ENCODE measurements around the gene LIME1. TPM values are rescaled to one million over a fixed set of nuclear protein-coding genes. Genes with fewer than 3 reads are reported as not detected.

Gene LIME1
- total RNA-seq, 6 experiments from 2014 or later = 37.0 to 118 (median 65.5) TPM

DNA sequence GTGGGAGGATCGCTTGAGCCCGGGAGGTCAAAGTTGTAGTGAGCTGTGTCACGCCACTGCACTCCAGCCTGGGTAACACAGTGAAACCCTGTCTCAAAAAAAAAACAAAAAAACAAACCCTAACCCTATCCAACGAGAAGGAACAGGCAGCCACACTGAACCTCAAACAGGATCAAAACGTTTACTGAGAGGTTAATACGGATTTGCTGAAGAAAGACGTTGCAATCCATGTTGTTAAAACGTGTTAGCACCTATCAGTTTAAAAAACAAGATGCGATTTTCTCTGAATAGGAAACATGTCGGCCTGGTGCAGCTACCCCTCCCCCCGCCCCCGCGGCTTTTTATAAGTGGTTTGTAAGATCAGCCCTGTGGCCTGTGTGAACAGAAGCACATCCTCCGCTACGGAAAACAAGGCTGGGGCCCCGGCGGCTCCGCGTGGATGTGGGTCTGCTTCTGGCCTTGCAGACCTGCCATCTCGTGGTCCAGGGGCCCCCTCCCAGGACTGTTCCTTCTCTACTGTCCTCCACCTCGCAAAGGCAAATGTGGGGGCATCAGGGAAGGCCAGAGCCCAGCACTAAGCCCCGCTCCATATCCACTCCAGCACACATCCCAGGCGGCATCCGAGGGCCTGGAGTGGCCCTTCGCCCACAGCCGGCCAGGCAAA, 14.5 kb downstream of the LIME1 start:
- no peaks in the 10 kb centered on the region for H3K9me3 ChIP-seq
- no peaks in the 10 kb centered on the region for H3K36me3 ChIP-seq
- DNase-seq (peak in 1 of 3 donors; percentile 39), ATAC-seq (no peak)
- H3K27me3 ChIP-seq = no peaks in the 10 kb centered on the region
- no peak overlapping the region for H3K27ac ChIP-seq
- intact Hi-C loops (cut with DNase I) = no loop called here
- H3K4me1 ChIP-seq = no peaks in the 10 kb centered on the region
- no peak overlapping the region for H3K4me3 ChIP-seq
- 63% methylated on average over 13 of the region's 26 CpGs for WGBS (ENCODE audit: insufficient coverage, low coverage, low lambda C conversion rate, missing lambda C conversion rate)
- TF ChIP-seq, protein P1, sequence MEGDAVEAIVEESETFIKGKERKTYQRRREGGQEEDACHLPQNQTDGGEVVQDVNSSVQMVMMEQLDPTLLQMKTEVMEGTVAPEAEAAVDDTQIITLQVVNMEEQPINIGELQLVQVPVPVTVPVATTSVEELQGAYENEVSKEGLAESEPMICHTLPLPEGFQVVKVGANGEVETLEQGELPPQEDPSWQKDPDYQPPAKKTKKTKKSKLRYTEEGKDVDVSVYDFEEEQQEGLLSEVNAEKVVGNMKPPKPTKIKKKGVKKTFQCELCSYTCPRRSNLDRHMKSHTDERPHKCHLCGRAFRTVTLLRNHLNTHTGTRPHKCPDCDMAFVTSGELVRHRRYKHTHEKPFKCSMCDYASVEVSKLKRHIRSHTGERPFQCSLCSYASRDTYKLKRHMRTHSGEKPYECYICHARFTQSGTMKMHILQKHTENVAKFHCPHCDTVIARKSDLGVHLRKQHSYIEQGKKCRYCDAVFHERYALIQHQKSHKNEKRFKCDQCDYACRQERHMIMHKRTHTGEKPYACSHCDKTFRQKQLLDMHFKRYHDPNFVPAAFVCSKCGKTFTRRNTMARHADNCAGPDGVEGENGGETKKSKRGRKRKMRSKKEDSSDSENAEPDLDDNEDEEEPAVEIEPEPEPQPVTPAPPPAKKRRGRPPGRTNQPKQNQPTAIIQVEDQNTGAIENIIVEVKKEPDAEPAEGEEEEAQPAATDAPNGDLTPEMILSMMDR (IDR thresholded peaks at IDR 0.05) = no peak
- TF ChIP-seq POLR2A (IDR thresholded peaks at IDR 0.05) = no peak

DNA sequence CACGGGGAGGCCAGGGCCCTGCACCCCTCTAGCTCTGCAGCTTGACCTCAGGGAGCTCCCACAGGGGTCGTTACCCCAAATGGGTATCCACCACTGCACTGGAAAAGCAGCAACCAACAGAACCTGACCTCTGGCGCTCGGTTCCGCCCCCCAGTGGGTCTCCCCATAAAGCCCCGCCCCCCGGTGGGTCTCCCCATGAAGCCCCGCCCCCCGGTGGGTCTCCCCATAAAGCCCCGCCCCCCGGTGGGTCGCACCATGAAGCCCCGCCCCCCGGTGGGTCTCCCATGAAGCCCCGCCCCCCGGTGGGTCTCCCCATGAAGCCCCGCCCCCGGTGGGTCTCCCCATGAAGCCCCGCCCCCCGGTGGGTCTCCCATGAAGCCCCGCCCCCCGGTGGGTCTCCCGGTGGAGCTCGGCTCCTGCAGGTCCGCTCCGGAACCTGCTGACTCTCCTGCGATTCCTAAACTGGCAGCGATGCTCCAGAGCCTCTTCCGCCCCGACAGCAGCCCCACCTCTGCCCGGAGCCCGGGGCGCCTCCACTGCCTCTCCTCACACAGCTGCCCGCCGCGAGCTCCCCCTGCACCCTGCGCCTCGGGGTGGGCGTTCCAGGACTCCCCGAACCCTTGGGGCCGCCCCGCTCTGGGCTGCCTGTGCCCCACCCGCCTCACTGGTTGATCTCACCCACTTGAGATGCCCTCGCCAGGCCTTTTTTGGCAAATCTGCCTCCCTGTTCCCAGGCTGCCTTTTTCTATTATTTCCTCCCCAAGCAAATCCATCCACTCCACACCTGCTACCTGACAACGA, 15.2 kb downstream of the LIME1 start:
- TF ChIP-seq, protein P1 (IDR thresholded peaks at IDR 0.05) = no peak
- no peak for TF ChIP-seq POLR2A (IDR thresholded peaks at IDR 0.05)
- H3K9me3 ChIP-seq = no peaks in the 10 kb centered on the region
- H3K36me3 ChIP-seq = no peaks in the 10 kb centered on the region
- no peaks in the 10 kb centered on the region for H3K4me1 ChIP-seq
- DNase-seq (peak in 1 of 3 donors; percentile 50), ATAC-seq (no peak)
- H3K27ac ChIP-seq = no peak overlapping the region
- WGBS (ENCODE audit: insufficient coverage, low coverage, low lambda C conversion rate, missing lambda C conversion rate) = 84% methylated on average over 20 of the region's 45 CpGs
- H3K4me3 ChIP-seq = no peak overlapping the region
- H3K27me3 ChIP-seq = no peaks in the 10 kb centered on the region
- intact Hi-C loops (cut with DNase I) = no loop called here

DNA sequence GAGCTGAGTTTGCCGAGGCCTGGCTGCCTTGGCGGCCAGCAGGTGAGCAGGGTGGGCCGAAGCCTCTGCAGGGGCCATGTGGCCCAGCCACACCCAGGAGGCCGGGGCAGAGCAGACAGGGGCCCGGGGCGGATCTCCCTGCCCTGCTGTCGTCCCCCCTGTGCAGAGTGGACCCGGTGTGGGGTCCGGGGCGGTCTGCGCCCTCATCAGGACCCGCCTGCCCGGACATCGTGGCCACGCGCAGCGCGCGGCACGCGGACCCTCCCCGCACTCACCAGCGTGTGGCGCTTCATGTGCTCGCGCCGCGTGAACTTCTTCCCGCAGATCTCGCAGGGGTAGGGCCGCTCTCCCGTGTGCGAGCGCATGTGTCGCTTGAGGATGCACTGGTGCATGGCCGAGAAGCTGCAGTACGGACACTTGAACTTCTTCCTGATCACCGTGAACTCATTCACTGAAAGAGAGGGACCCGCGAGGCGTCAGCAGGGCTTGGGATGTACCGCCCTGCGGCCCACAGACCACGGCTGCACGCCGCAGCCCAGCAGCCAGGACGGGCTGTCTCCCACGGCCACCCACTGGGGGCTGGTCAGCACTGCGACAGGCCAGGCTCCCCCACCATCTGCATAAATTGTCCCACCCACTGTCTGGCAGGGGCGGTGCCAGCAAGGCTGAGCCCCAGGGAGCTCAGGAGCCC, 16.1 kb downstream of the LIME1 start:
- TF ChIP-seq POLR2A (IDR thresholded peaks at IDR 0.05) = no peak
- TF ChIP-seq, protein P1 (IDR thresholded peaks at IDR 0.05) = no peak
- no peaks in the 10 kb centered on the region for H3K36me3 ChIP-seq
- H3K27ac ChIP-seq = no peak overlapping the region
- intact Hi-C loops (cut with DNase I) = no loop called here
- peak in 1 of 3 donors; percentile 41 for DNase-seq
- H3K4me1 ChIP-seq = no peaks in the 10 kb centered on the region
- no peak overlapping the region for H3K4me3 ChIP-seq
- H3K9me3 ChIP-seq = no peaks in the 10 kb centered on the region
- 92% methylated on average over 13 of the region's 50 CpGs for WGBS (ENCODE audit: insufficient coverage, low coverage, low lambda C conversion rate, missing lambda C conversion rate)
- H3K27me3 ChIP-seq = no peaks in the 10 kb centered on the region
- peak in 1 of 4 donors; percentile 7 for ATAC-seq

DNA sequence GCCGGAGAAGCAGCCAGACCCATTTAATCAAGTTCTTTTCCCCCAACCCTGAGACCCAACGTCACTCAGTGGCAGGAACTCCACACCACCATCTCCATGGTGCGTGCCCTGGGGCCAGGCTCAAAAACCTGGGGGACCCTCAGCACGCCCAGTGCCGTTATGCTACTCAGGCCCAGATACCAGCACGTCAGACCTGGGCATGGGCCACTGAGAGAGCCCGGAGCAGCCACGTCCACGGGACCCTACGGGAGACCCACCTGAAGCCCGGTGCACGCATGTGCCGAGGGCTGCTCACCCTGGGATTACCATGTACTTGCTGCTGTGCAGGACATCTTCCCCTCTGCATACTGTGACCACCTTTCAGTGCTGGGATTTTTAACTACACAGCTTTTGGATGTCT, 16.9 kb downstream of the LIME1 start:
- H3K9me3 ChIP-seq = no peaks in the 10 kb centered on the region
- ATAC-seq (peak in 1 of 4 donors; percentile 15), DNase-seq (no peak)
- no peak overlapping the region for H3K4me3 ChIP-seq
- intact Hi-C loops (cut with DNase I) = no loop called here
- WGBS (ENCODE audit: insufficient coverage, low coverage, low lambda C conversion rate, missing lambda C conversion rate) = no CpG with 5 or more reads among the region's 13 CpGs
- H3K27ac ChIP-seq = no peak overlapping the region
- H3K4me1 ChIP-seq = no peaks in the 10 kb centered on the region
- TF ChIP-seq, protein P1 (IDR thresholded peaks at IDR 0.05) = no peak
- no peak for TF ChIP-seq POLR2A (IDR thresholded peaks at IDR 0.05)
- no peaks in the 10 kb centered on the region for H3K36me3 ChIP-seq
- H3K27me3 ChIP-seq = no peaks in the 10 kb centered on the region
